GM12878 (cell line): Measurements from ENCODE around the gene DENND1A. TPM values are rescaled to one million over a fixed set of nuclear protein-coding genes. Genes with fewer than 3 reads are reported as not detected.

Experiments
- ATAC-seq: fragments of 200-7000 bp; cut with Tn5 transposase; 3 replicates; pipeline ENCODE4 v1.9.1; 2020; ENCODE audit warnings: mild to moderate bottlenecking, moderate library complexity
- BruUV-seq: library from RNA; stranded (reverse); fragments of 400-500 nt; replicated peaks from 2 replicates; lab custom pipeline; 2021; lab: Mats Ljungman, UMichigan
- CTCF ChIA-PET: fragments of 300-600 bp; sonication (Branson Sonifier 250); formaldehyde crosslinking; extraction: SDS; loops from one replicate; lab custom pipeline; 2021; ENCODE audit warnings: inconsistent platforms; lab: Yijun Ruan, JAX
- POLR2A ChIA-PET: fragments of 350-600 bp; formaldehyde crosslinking; extraction: SDS; loops from one replicate; lab custom pipeline; 2021; ENCODE audit warnings: inconsistent platforms; lab: Charles Lee
- RAD21 ChIA-PET: fragments of 300-600 bp; sonication (Branson Sonifier 250); formaldehyde crosslinking; loops from one replicate; lab custom pipeline; 2023; ENCODE audit warnings: antibody characterized with exemption; ENCODE audit not compliant: unreplicated experiment; lab: Charles Lee
- SMC1A ChIA-PET: fragments of 300-600 bp; sonication (Branson Sonifier 250); formaldehyde crosslinking; loops from one replicate; lab custom pipeline; 2023; ENCODE audit not compliant: unreplicated experiment, uncharacterized antibody; lab: Charles Lee
- DNase-seq: peaks from one replicate; pipeline ENCODE4 v3.0.0-alpha.2; 2011; ENCODE audit warnings: low read depth, low spot score
- FAIRE-seq: peaks from 3 replicates; lab custom pipeline; 2011; peaks lifted over from hg19 to GRCh38; lab: Jason Lieb, UNC
- H2AFZ ChIP-seq: 2 replicates; pipeline ENCODE4 v1.6.0; 2011; ENCODE audit warnings: low read depth, low read length, control low read depth; ENCODE audit not compliant: control insufficient read depth
- H3K27ac ChIP-seq: 2 replicates; pipeline ENCODE4 v1.5.1; 2011; ENCODE audit warnings: control low read depth; ENCODE audit not compliant: control insufficient read depth, insufficient read depth
- H3K27me3 ChIP-seq, 2 experiments: replicated peaks in 1 of 2; 2 replicates each; pipeline versions ENCODE4 v1.6.0 to v1.6.1; 2011; ENCODE audit warnings: low read length in 1 of 2; ENCODE audit not compliant: control insufficient read depth in 2 of 2, insufficient read depth in 2 of 2
- H3K36me3 ChIP-seq, 2 experiments: 2 replicates each; pipeline ENCODE4 v1.5.1; 2011; ENCODE audit warnings: low read length in 1 of 2; ENCODE audit not compliant: control insufficient read depth in 2 of 2, insufficient read depth in 2 of 2
- H3K4me1 ChIP-seq: 2 replicates; pipeline ENCODE4 v1.6.1; 2011; ENCODE audit warnings: mild to moderate bottlenecking, low read length, moderate library complexity, mixed read lengths; ENCODE audit not compliant: control insufficient read depth, insufficient read depth
- H3K4me2 ChIP-seq: 2 replicates; pipeline ENCODE4 v1.6.0; 2011; ENCODE audit warnings: control low read depth; ENCODE audit not compliant: control insufficient read depth, insufficient read depth
- H3K4me3 ChIP-seq: fragments of 200-600 bp; sonication (generic); 2 replicates; pipeline ENCODE4 v1.5.1; 2016
- H3K79me2 ChIP-seq: 2 replicates; pipeline ENCODE4 v1.6.0; 2011; ENCODE audit warnings: low read length; ENCODE audit not compliant: control insufficient read depth, insufficient read depth
- H3K9ac ChIP-seq: 2 replicates; pipeline ENCODE4 v1.8.0; 2011; ENCODE audit warnings: low read length, control low read depth, mixed read lengths; ENCODE audit not compliant: control insufficient read depth, insufficient read depth
- H3K9me3 ChIP-seq: replicated peaks from 3 replicates; pipeline ENCODE4 v1.5.1; 2011; ENCODE audit warnings: mild to moderate bottlenecking, low read length; ENCODE audit not compliant: control insufficient read depth, insufficient read depth
- H4K20me1 ChIP-seq: 2 replicates; pipeline ENCODE4 v1.6.0; 2011; ENCODE audit not compliant: control insufficient read depth, insufficient read depth
- CUX1 ChIP-seq: IDR thresholded peaks from 2 replicates; pipeline ENCODE4 v1.6.1; 2012; ENCODE audit warnings: improper control_type of control experiment, low read depth, low read length; ENCODE audit not compliant: insufficient replicate concordance
- E4F1 ChIP-seq: fragments of 450-650 bp; IDR thresholded peaks from 2 replicates; pipeline ENCODE4 v1.6.1; 2018; ENCODE audit warnings: borderline replicate concordance, mild to moderate bottlenecking; ENCODE audit not compliant: partially characterized antibody
- KAT2A ChIP-seq: conservative IDR thresholded peaks from 2 replicates; pipeline ENCODE4 v1.6.1; 2011; ENCODE audit warnings: low read depth, low read length; ENCODE audit not compliant: control insufficient read depth
- RBBP5 ChIP-seq: fragments of 200-600 bp; sonication (generic); conservative IDR thresholded peaks from 2 replicates; pipeline ENCODE4 v1.6.1; 2016
- RFX5 ChIP-seq: IDR thresholded peaks from 2 replicates; pipeline ENCODE4 v1.6.1; 2011; ENCODE audit warnings: low read depth, low read length, improper control_type of control experiment
- RUNX3 ChIP-seq: IDR thresholded peaks from 2 replicates; pipeline ENCODE4 v1.6.1; 2012; ENCODE audit warnings: low read length, inconsistent platforms
- SRF ChIP-seq, 2 experiments: IDR thresholded peaks; 2 replicates each; pipeline ENCODE4 v1.6.1; 2011; ENCODE audit warnings: low read depth in 2 of 2, low read length in 2 of 2, mild to moderate bottlenecking in 1 of 2, moderate library complexity in 1 of 2
- TAF1 ChIP-seq: IDR thresholded peaks from 2 replicates; pipeline ENCODE4 v1.6.1; 2011; ENCODE audit warnings: mild to moderate bottlenecking, low read depth, low read length, borderline replicate concordance
- TCF12 ChIP-seq: IDR thresholded peaks from 2 replicates; pipeline ENCODE4 v1.6.1; 2011; ENCODE audit warnings: low read depth, mild to moderate bottlenecking, low read length
- WGBS: methylation state at CpG from one replicate; pipeline ENCODE4 v1.1.6; 2016; ENCODE audit warnings: low lambda C conversion rate; ENCODE audit not compliant: insufficient replicate concordance, insufficient coverage; ENCODE audit errors: missing lambda C conversion rate; 5-methylcytosine and 5-hydroxymethylcytosine counted together
- in situ Hi-C: fragments of 300-500 bp; cut with MboI; formaldehyde crosslinking; loops from 9 replicates; pipeline ENCODE4 v1.14.3; 2018; ENCODE audit warnings: mixed read lengths
- intact Hi-C: fragments of 100-400 bp; cut with micrococcal nuclease; formaldehyde crosslinking; loops from one replicate; pipeline ENCODE4 v1.14.2; 2022; ENCODE audit not compliant: unreplicated experiment
- polyA plus RNA-seq, 11 experiments: library from polyadenylated mRNA; depleted of rRNA in 4 of 11; unstranded in 6 of 11; stranded (reverse) in 5 of 11; fragments of >200 nt; fragmentation: Nextera tagmentation in 4 of 11; fragmentation: Illumina TruSeq in 1 of 11; extraction: Ambion mirVana in 4 of 11; extraction: Trizol in 1 of 11; gene quantifications; 1 replicate in 1 of 11; 2 replicates in 10 of 11; pipeline versions ENCODE4 v1.2.1 to v1.2.3, GENCODE V29; 2011 to 2016; ENCODE audit warnings: inconsistent platforms in 2 of 11, missing spikeins in 2 of 11, low read depth in 1 of 11
- total RNA-seq, 4 experiments: library from RNA; depleted of rRNA in 3 of 4; stranded (reverse); fragments of >200 nt in 3 of 4; fragmentation: Illumina TruSeq in 1 of 4; extraction: Trizol in 1 of 4; gene quantifications; 2 replicates each; pipeline versions ENCODE4 v1.2.1 to v1.2.3, GENCODE V29; 2013 to 2021

DENND1A gene
- total and polyA plus RNA-seq, 10 of the 15 experiments (the other 5 are each of a cell fraction or from before 2014, with no cell fraction given), result 14.1 to 48.6 (median 35.2) TPM

GRCh38 chr9:123717581-123718175, 212.2 kb downstream of the DENND1A start (continued):
- TF ChIP-seq SRF (IDR thresholded peaks at IDR 0.05; ENCODE audit: low read depth in 2 of 2, low read length in 2 of 2), result no peak
- TF ChIP-seq TAF1, result no peak
- TF ChIP-seq, all 136 proteins: peak for 0

GRCh38 chr9:123716339-123716945, 213.5 kb downstream of the DENND1A start:
- Histone ChIP-seq H3K4me1 (peaks cover 22% of the 10 kb centered on the region), H3K36me3 (no peaks in the 10 kb centered on the region), H3K27ac (no peak overlapping the region), H3K27me3 (no peaks in the 10 kb centered on the region), H3K4me3 (no peak overlapping the region), H2AFZ (no peak overlapping the region), H4K20me1 (no peaks in the 10 kb centered on the region), H3K4me2 (peak overlapping the region; percentile 51), H3K9me3 (peaks cover 7% of the 10 kb centered on the region; the same call in 2 of the 3 replicates), H3K9ac (no peak overlapping the region), H3K79me2 (no peaks in the 10 kb centered on the region; the same call in 1 of the 2 replicates)
- ATAC-seq, result peak; percentile 89
- intact Hi-C loops (no loop called here), in situ Hi-C loops (no loop called here)
- BruUV-seq, result no TSS peak
- peak; percentile 43 for DNase-seq
- CTCF ChIA-PET, result interaction anchor here (0.7 to 2.2 kb wide), 6 partner anchors 10 to 79 kb away, joined by 3 to 5 read pairs (median 3); no protein-coding TSS in a partner anchor
- no peak for FAIRE-seq
- SMC1A ChIA-PET, result interaction anchor here (0.7 to 5.9 kb wide), 24 partner anchors 8 to 281 kb away, joined by 3 to 37 read pairs (median 4); no protein-coding TSS in a partner anchor
- RAD21 ChIA-PET, result interaction anchor here (1.1 to 2.9 kb wide), 7 partner anchors 18 to 324 kb away, joined by 3 to 16 read pairs (median 8); no protein-coding TSS in a partner anchor
- WGBS, result 72% methylated on average over 8 of the region's 8 CpGs
- POLR2A ChIA-PET, result interaction anchor here (1.0 to 1.6 kb wide), 4 partner anchors 16 to 78 kb away, joined by 3 to 5 read pairs (median 4); no protein-coding TSS in a partner anchor
- TF ChIP-seq TAF1 (no peak), TCF12 (peak; percentile 80), RBBP5 (no peak), KAT2A (no peak), RFX5 (no peak), E4F1 (no peak), CUX1 (no peak), RUNX3 (peak; percentile 82)
